Cardiac muscle cell (in vitro differentiated cells and primary cell): ENCODE results near the gene CENPP. TPM values are rescaled to one million over a fixed set of nuclear protein-coding genes. Genes with fewer than 3 reads are reported as not detected.

Experiments used
- DNase-seq, 2 donors: peaks; one replicate each; pipeline versions ENCODE4 v3.0.0 to v3.0.0-alpha.2; 2010 to 2017; ENCODE audit warnings: low read depth in 1 of 2, low spot score in 1 of 2
- H3K27ac ChIP-seq: fragments of 200-600 bp; sonication (generic); 2 replicates; pipeline ENCODE4 v1.5.1; 2016
- H3K27me3 ChIP-seq: fragments of 200-600 bp; sonication (generic); 2 replicates; pipeline ENCODE4 v1.6.0; 2016; ENCODE audit warnings: control low read depth
- H3K36me3 ChIP-seq: fragments of 200-600 bp; sonication (generic); 2 replicates; pipeline ENCODE4 v1.5.1; 2016; ENCODE audit warnings: control low read depth
- H3K4me1 ChIP-seq: fragments of 200-600 bp; sonication (generic); 2 replicates; pipeline ENCODE4 v1.8.1; 2017; ENCODE audit warnings: low read depth, mild to moderate bottlenecking, mixed run types
- H3K4me3 ChIP-seq: fragments of 200-600 bp; sonication (generic); 2 replicates; pipeline ENCODE4 v1.5.1; 2016; ENCODE audit warnings: mild to moderate bottlenecking
- H3K9me3 ChIP-seq: fragments of 200-600 bp; sonication (generic); 2 replicates; pipeline ENCODE4 v1.5.1; 2017; ENCODE audit warnings: low read depth, mild to moderate bottlenecking, control low read depth
- CTCF ChIP-seq: IDR thresholded peaks from 2 replicates; pipeline ENCODE4 v1.5.1; 2012; ENCODE audit warnings: low read depth, mild to moderate bottlenecking, low read length
- polyA plus RNA-seq: library from polyadenylated mRNA; unstranded; fragments of >200 nt; fragmentation: Nextera tagmentation; extraction: Ambion mirVana; gene quantifications from 2 replicates; pipeline ENCODE4 v1.2.1, GENCODE V29; 2016
- total RNA-seq: library from RNA; depleted of rRNA; stranded (reverse); fragments of >200 nt; gene quantifications from 2 replicates; pipeline ENCODE4 v1.2.3, GENCODE V29; 2016

The CENPP gene
- total and polyA plus RNA-seq, 2 experiments from 2014 or later = 1.6 to 5.0 TPM

- Histone ChIP-seq H3K9me3 (no peaks in the 10 kb centered on the region), H3K36me3 (peaks cover 6% of the 10 kb centered on the region), H3K27me3 (no peaks in the 10 kb centered on the region), H3K27ac (no peak overlapping the region), H3K4me3 (no peak overlapping the region), H3K4me1 (no peaks in the 10 kb centered on the region)
- peak in 1 of 2 donors; percentile 44 for DNase-seq
- TF ChIP-seq CTCF = no peak
Measured at GRCh38 chr9:92652461-92652860, 326.7 kb downstream of the CENPP start.

GRCh38 chr9:92654481-92655301 lies 328.9 kb downstream of the CENPP start:
- H3K27me3 ChIP-seq = no peaks in the 10 kb centered on the region
- no peak overlapping the region for H3K4me3 ChIP-seq
- no peak for TF ChIP-seq CTCF
- H3K4me1 ChIP-seq = no peaks in the 10 kb centered on the region
- no peak for DNase-seq
- no peak overlapping the region for H3K27ac ChIP-seq
- no peaks in the 10 kb centered on the region for H3K9me3 ChIP-seq
- no peaks in the 10 kb centered on the region for H3K36me3 ChIP-seq

- no peak for TF ChIP-seq CTCF
- Histone ChIP-seq H3K27ac (no peak overlapping the region), H3K36me3 (no peaks in the 10 kb centered on the region), H3K4me3 (no peak overlapping the region), H3K27me3 (no peaks in the 10 kb centered on the region), H3K4me1 (no peaks in the 10 kb centered on the region), H3K9me3 (no peaks in the 10 kb centered on the region)
- no peak for DNase-seq
Measured at GRCh38 chr9:92655366-92655765, 329.6 kb downstream of the CENPP start.

GRCh38 chr9:92655896-92656536 lies 330.3 kb downstream of the CENPP start:
- Histone ChIP-seq H3K27me3 (no peaks in the 10 kb centered on the region), H3K4me3 (no peak overlapping the region), H3K27ac (no peak overlapping the region), H3K36me3 (no peaks in the 10 kb centered on the region), H3K9me3 (no peaks in the 10 kb centered on the region), H3K4me1 (no peaks in the 10 kb centered on the region)
- no peak for DNase-seq
- TF ChIP-seq CTCF = no peak

- no peak for DNase-seq
- no peaks in the 10 kb centered on the region for H3K27me3 ChIP-seq
- H3K27ac ChIP-seq = no peak overlapping the region
- H3K4me3 ChIP-seq = no peak overlapping the region
- no peaks in the 10 kb centered on the region for H3K4me1 ChIP-seq
- no peaks in the 10 kb centered on the region for H3K9me3 ChIP-seq
- no peaks in the 10 kb centered on the region for H3K36me3 ChIP-seq
- TF ChIP-seq CTCF = no peak
Measured at GRCh38 chr9:92656537-92656925, 330.8 kb downstream of the CENPP start.
